ENCODE measurements around the gene TNFAIP1.

DNA sequence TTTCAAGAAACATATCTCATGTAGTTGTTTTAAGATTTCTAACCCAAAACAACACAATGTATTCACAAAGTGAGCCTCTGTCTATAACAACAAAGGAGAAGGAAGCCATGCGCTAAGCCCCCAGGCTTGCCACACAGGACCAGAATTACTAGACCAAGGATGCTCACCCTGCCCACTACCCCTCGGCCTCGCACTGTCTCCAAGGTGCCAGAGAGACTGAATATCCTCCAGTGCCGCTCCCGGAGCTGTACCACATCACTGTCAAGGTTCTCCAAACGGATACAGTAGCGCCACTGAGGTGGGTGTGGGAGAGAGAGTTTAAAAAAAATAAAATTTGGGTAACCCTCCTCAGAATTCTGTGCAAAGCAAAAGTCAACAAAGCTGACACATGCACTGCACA lies 14.7 kb downstream of the TNFAIP1 start:
- TF ChIP-seq, protein P1, sequence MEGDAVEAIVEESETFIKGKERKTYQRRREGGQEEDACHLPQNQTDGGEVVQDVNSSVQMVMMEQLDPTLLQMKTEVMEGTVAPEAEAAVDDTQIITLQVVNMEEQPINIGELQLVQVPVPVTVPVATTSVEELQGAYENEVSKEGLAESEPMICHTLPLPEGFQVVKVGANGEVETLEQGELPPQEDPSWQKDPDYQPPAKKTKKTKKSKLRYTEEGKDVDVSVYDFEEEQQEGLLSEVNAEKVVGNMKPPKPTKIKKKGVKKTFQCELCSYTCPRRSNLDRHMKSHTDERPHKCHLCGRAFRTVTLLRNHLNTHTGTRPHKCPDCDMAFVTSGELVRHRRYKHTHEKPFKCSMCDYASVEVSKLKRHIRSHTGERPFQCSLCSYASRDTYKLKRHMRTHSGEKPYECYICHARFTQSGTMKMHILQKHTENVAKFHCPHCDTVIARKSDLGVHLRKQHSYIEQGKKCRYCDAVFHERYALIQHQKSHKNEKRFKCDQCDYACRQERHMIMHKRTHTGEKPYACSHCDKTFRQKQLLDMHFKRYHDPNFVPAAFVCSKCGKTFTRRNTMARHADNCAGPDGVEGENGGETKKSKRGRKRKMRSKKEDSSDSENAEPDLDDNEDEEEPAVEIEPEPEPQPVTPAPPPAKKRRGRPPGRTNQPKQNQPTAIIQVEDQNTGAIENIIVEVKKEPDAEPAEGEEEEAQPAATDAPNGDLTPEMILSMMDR (optimal IDR thresholded peaks at IDR 0.05 in 1 of 3, IDR thresholded peaks at IDR 0.05 in 1 of 3, conservative IDR thresholded peaks at IDR 0.05 in 1 of 3; ENCODE audit: extremely low read depth in 1 of 3, insufficient read depth in 2 of 3, low read length in 3 of 3): no peak
- no peak for TF ChIP-seq EZH2 (IDR thresholded peaks at IDR 0.05; ENCODE audit: low read length)
